A673 (cell line): ENCODE data around the gene HCCS.

Source experiments
- EZH2 ChIP-seq: fragments of 200-600 bp; sonication (generic); IDR thresholded peaks from 2 replicates; pipeline ENCODE4 v1.6.1; 2017; ENCODE audit warnings: borderline replicate concordance, low read depth, mild to moderate bottlenecking, mixed read lengths, antibody characterized with exemption, low read length; ENCODE audit not compliant: poor library complexity, severe bottlenecking
- TF ChIP-seq, protein P1 (sequence below): fragments of 300-800, 200-600 bp; sonication (generic); conservative IDR thresholded peaks from 2 replicates; pipeline ENCODE4 v1.5.1; 2017; ENCODE audit warnings: low read depth, mild to moderate bottlenecking, antibody characterized with exemption, low read length, moderate library complexity, mixed read lengths

DNA sequence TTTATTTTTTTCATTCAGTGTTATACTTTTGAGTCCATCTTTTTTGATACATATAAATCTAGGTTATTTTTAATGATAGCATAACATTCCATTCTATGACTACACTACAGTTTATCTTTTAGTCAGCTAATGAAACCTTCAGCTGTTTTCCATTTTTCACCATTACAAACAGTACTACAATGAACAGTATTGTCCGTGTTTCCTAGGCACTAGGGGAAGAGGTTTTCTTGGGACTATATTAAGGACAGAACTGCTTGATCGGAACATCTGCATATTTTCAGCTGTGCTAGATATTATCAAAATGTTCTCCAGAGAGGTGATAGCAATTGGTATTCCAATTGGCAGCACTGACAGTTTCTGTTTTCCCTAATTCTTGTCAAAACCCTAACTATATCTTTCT is 44.3 kb upstream of the HCCS start:
- TF ChIP-seq, protein P1, sequence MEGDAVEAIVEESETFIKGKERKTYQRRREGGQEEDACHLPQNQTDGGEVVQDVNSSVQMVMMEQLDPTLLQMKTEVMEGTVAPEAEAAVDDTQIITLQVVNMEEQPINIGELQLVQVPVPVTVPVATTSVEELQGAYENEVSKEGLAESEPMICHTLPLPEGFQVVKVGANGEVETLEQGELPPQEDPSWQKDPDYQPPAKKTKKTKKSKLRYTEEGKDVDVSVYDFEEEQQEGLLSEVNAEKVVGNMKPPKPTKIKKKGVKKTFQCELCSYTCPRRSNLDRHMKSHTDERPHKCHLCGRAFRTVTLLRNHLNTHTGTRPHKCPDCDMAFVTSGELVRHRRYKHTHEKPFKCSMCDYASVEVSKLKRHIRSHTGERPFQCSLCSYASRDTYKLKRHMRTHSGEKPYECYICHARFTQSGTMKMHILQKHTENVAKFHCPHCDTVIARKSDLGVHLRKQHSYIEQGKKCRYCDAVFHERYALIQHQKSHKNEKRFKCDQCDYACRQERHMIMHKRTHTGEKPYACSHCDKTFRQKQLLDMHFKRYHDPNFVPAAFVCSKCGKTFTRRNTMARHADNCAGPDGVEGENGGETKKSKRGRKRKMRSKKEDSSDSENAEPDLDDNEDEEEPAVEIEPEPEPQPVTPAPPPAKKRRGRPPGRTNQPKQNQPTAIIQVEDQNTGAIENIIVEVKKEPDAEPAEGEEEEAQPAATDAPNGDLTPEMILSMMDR = no peak
- TF ChIP-seq EZH2 = no peak
